Neural cell (in vitro differentiated cells): ENCODE data around the gene C10orf62. TPM values are rescaled to one million over a fixed set of nuclear protein-coding genes. Genes with fewer than 3 reads are reported as not detected.

Experiments
- H2AFZ ChIP-seq: fragments of 200-600, 300-800 bp; sonication (generic), shearing (Covaris generic); 2 replicates; pipeline ENCODE4 v1.6.0; 2014; ENCODE audit warnings: low read depth, mild to moderate bottlenecking, antibody characterized with exemption, low read length, moderate library complexity
- H3F3A ChIP-seq: fragments of 200-600 bp; shearing (Covaris generic); 2 replicates; pipeline ENCODE4 v1.6.1; 2016; ENCODE audit warnings: mild to moderate bottlenecking, moderate library complexity, mixed read lengths, antibody characterized with exemption, low read length; ENCODE audit not compliant: insufficient read depth, poor library complexity, severe bottlenecking
- H3K27ac ChIP-seq: fragments of 200-600, 300-800 bp; sonication (generic), shearing (Covaris generic); 2 replicates; pipeline ENCODE4 v1.5.1; 2014; ENCODE audit warnings: mild to moderate bottlenecking, low read length, moderate library complexity
- H3K27me3 ChIP-seq: fragments of 300-800, 200-600 bp; sonication (generic), shearing (Covaris generic); 2 replicates; pipeline ENCODE4 v1.6.0; 2014; ENCODE audit warnings: mild to moderate bottlenecking, low read depth, low read length, moderate library complexity; ENCODE audit not compliant: insufficient read depth
- H3K36me3 ChIP-seq: fragments of 300-800, 200-600 bp; sonication (generic), shearing (Covaris generic); 2 replicates; pipeline ENCODE4 v1.5.1; 2014; ENCODE audit warnings: mild to moderate bottlenecking, antibody characterized with exemption, low read length, moderate library complexity; ENCODE audit not compliant: insufficient read depth
- H3K4me2 ChIP-seq: fragments of 300-800, 200-600 bp; sonication (generic), shearing (Covaris generic); 2 replicates; pipeline ENCODE4 v1.6.0; 2014; ENCODE audit warnings: mild to moderate bottlenecking, low read length
- H3K4me3 ChIP-seq: fragments of 300-800, 200-600 bp; sonication (generic), shearing (Covaris generic); 2 replicates; pipeline ENCODE4 v1.5.1; 2014; ENCODE audit warnings: mild to moderate bottlenecking, low read length, moderate library complexity
- H3K79me2 ChIP-seq: fragments of 200-600 bp; shearing (Covaris generic); replicated peaks from 2 replicates; pipeline ENCODE4 v1.6.0; 2014; ENCODE audit warnings: mild to moderate bottlenecking, low read length, moderate library complexity; ENCODE audit not compliant: insufficient read depth
- H3K9ac ChIP-seq: fragments of 300-800, 200-600 bp; sonication (generic), shearing (Covaris generic); 2 replicates; pipeline ENCODE4 v1.6.1; 2016; ENCODE audit warnings: mild to moderate bottlenecking, low read length, mixed read lengths
- H3K9me2 ChIP-seq: fragments of 200-600 bp; shearing (Covaris generic); 2 replicates; pipeline ENCODE4 v1.6.1; 2016; ENCODE audit warnings: mild to moderate bottlenecking, low read length, mixed read lengths; ENCODE audit not compliant: insufficient read depth
- H3K9me3 ChIP-seq: fragments of 200-600, 300-800 bp; sonication (generic), shearing (Covaris generic); 2 replicates; pipeline ENCODE4 v1.6.1; 2016; ENCODE audit warnings: mild to moderate bottlenecking, mixed run types, low read length, moderate library complexity, mixed read lengths
- H4K20me1 ChIP-seq: fragments of 200-600 bp; shearing (Covaris generic); 2 replicates; pipeline ENCODE4 v1.6.1; 2016; ENCODE audit warnings: mild to moderate bottlenecking, mixed run types; ENCODE audit not compliant: insufficient read depth
- CTCF ChIP-seq: fragments of 450-650 bp; IDR thresholded peaks from 2 replicates; pipeline ENCODE4 v1.5.1; 2014; ENCODE audit warnings: antibody characterized with exemption, mild to moderate bottlenecking, moderate library complexity; ENCODE audit not compliant: poor library complexity, severe bottlenecking
- EP300 ChIP-seq: fragments of 450-650 bp; conservative IDR thresholded peaks from 2 replicates; pipeline ENCODE4 v1.6.1; 2014; ENCODE audit warnings: antibody characterized with exemption, mild to moderate bottlenecking, moderate library complexity; ENCODE audit not compliant: poor library complexity, severe bottlenecking
- EZH2 ChIP-seq: fragments of 200-600, 300-800 bp; shearing (Covaris generic), sonication (generic); IDR thresholded peaks from 2 replicates; pipeline ENCODE4 v1.6.1; 2014; ENCODE audit warnings: antibody characterized with exemption, low read length, borderline replicate concordance, mild to moderate bottlenecking; ENCODE audit not compliant: insufficient read depth, poor library complexity, severe bottlenecking
- MXI1 ChIP-seq: fragments of 450-650 bp; conservative IDR thresholded peaks from 2 replicates; pipeline ENCODE4 v1.6.1; 2014; ENCODE audit warnings: antibody characterized with exemption, mild to moderate bottlenecking; ENCODE audit not compliant: poor library complexity, severe bottlenecking
- POLR2AphosphoS5 ChIP-seq: IDR thresholded peaks from 2 replicates; pipeline ENCODE4 v1.6.1; 2012
- RAD21 ChIP-seq: fragments of 450-650 bp; conservative IDR thresholded peaks from 2 replicates; pipeline ENCODE4 v1.6.1; 2014; ENCODE audit warnings: antibody characterized with exemption, mild to moderate bottlenecking, moderate library complexity
- REST ChIP-seq: IDR thresholded peaks from 2 replicates; pipeline ENCODE4 v1.6.1; 2012; ENCODE audit warnings: borderline replicate concordance
- SMC3 ChIP-seq: fragments of 450-650 bp; conservative IDR thresholded peaks from 2 replicates; pipeline ENCODE4 v1.6.1; 2014; ENCODE audit warnings: antibody characterized with exemption, mild to moderate bottlenecking, moderate library complexity; ENCODE audit not compliant: poor library complexity
- TAF1 ChIP-seq: IDR thresholded peaks from 2 replicates; pipeline ENCODE4 v1.6.1; 2012; ENCODE audit warnings: low read depth
- polyA plus RNA-seq: library from polyadenylated mRNA; depleted of rRNA; stranded (reverse); fragments of >200 nt; gene quantifications from 2 replicates; pipeline ENCODE4 v1.2.3, GENCODE V29; 2014

C10orf62 gene
- polyA plus RNA-seq, 1 donor from 2014 or later: not detected

- no peaks in the 10 kb centered on the region for H4K20me1 ChIP-seq
- no peak overlapping the region for H2AFZ ChIP-seq
- no peaks in the 10 kb centered on the region for H3K9me2 ChIP-seq
- H3F3A ChIP-seq: no peaks in the 10 kb centered on the region
- no peak overlapping the region for H3K27ac ChIP-seq
- H3K27me3 ChIP-seq: no peaks in the 10 kb centered on the region
- TF ChIP-seq RAD21: no peak
- TF ChIP-seq CTCF: no peak
- no peak for TF ChIP-seq MXI1
- no peak for TF ChIP-seq EZH2
- no peak for TF ChIP-seq EP300
- TF ChIP-seq POLR2AphosphoS5: no peak
- no peak for TF ChIP-seq REST
- TF ChIP-seq TAF1: no peak
- no peak for TF ChIP-seq SMC3
- H3K79me2 ChIP-seq: no peaks in the 10 kb centered on the region
- H3K9me3 ChIP-seq: no peaks in the 10 kb centered on the region
- H3K4me2 ChIP-seq: no peak overlapping the region
- H3K4me3 ChIP-seq: no peak overlapping the region
- H3K9ac ChIP-seq: no peak overlapping the region
- no peaks in the 10 kb centered on the region for H3K36me3 ChIP-seq
Observed at GRCh38 chr10:97611473-97611872, 22.0 kb downstream of the C10orf62 start.

- Histone ChIP-seq H3K36me3 (no peaks in the 10 kb centered on the region), H3K4me3 (no peak overlapping the region), H3K9ac (no peak overlapping the region), H4K20me1 (no peaks in the 10 kb centered on the region), H3F3A (no peaks in the 10 kb centered on the region), H3K27me3 (no peaks in the 10 kb centered on the region), H3K4me2 (no peak overlapping the region), H2AFZ (no peak overlapping the region), H3K9me3 (no peaks in the 10 kb centered on the region), H3K79me2 (no peaks in the 10 kb centered on the region), H3K27ac (no peak overlapping the region), H3K9me2 (no peaks in the 10 kb centered on the region)
- TF ChIP-seq TAF1 (no peak), SMC3 (peak; percentile 26), EP300 (no peak), MXI1 (no peak), POLR2AphosphoS5 (no peak), REST (no peak), CTCF (peak; percentile 30), RAD21 (peak; percentile 31), EZH2 (no peak)
Observed at GRCh38 chr10:97612386-97612785, 22.9 kb downstream of the C10orf62 start.
